GM18498 (cell line): ENCODE measurements around the gene C2CD4D.

ENCODE experiments used
- ATAC-seq: cut with Tn5 transposase; IDR thresholded peaks from one replicate; pipeline ENCODE4 v1.9.1; 2021; ENCODE audit warnings: mild to moderate bottlenecking, moderate library complexity; ENCODE audit not compliant: unreplicated experiment

C2CD4D gene

DNA sequence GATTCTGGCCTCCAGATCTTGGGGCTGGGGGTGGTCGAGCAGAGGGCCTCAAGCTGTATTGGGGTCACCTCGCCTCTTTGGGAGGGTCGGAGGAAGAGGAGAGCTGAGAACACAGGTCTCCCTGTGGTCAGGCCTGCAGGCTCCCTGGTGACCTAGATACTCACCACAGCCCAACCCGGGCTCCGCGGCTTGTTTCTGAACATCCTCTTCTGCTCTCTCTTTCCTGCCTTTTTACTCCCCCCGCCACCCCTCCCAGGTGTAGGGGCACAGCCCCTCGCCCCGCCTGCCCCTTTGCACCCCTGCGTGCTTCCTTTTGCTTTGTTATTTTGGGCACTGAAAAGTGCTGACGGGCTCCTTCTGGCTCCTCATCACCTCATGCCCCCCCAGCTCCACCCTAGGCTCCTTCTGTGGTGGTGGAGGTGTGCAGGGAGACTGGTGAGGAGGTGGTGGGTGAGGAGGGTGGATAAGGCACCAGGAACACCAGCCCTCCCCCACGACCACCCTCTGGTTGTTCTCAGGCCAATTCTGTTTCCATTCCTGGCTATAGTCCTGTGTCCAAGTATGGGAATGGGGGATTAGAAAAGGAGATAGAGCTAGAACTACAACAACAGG, 23.8 kb downstream of the C2CD4D start:
- ATAC-seq = no peak

- no peak for ATAC-seq
Observed at GRCh38 chr1:151814971-151815545, 24.6 kb downstream of the C2CD4D start.

DNA sequence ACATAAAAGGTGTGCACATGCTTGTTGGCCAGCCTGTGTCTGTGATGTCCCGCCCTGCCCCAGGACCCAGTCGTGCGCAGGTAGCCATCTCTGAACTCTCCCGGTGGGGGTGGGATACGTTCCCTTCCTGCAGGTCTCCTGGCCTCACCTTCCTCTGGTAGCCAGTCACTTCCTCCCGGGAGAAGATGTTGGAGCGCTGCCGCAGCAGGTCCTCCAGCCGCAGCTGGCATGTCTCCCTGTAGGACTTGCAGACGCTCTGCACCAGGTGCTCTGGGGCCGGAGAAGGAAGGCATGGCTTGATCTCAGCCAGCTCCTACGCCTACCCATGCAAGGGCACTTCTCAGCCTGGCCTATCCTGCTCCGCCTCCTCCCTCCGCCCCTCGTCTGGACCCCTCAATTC, 25.2 kb downstream of the C2CD4D start:
- no peak for ATAC-seq

DNA sequence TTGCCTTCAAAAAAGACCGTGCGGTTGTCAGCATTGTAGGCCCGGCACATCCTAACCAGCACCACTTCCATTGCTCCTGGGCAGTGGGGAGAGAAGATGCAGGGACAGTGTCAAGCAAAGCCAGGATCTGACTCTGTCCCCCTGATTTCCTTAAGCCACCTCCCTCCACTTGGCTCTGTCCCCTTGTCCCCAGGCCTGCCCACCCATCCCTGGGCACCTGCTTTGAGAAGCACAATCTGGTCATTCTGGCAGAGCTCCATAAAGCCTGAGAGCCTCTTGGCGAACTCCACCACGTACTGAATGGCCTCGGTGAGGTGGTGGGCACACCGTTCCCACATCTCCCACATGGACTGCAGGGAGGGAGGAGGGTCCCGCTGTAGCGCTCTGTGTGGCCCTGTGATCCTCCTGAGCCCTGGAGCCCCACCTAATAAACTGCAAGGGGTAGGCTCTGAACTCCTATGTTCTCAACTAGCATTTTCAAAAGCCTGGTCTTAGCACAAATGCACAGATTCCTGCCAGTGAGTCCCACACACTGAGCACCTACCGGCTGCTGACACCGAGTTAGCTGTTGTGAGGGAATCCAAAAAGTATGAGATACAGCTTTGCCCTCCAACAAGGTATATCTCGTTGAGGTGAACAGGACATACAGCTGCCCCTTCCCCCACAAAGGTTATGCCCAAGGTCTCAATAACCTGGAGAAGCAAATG, 26.2 kb downstream of the C2CD4D start:
- ATAC-seq = no peak

- no peak for ATAC-seq
Observed at GRCh38 chr1:151811181-151811580, 28.4 kb downstream of the C2CD4D start.

GRCh38 chr1:151809985-151810556, 29.5 kb downstream of the C2CD4D start:
- ATAC-seq = no peak

- ATAC-seq = no peak
Observed at GRCh38 chr1:151809290-151809984, 30.2 kb downstream of the C2CD4D start.

DNA sequence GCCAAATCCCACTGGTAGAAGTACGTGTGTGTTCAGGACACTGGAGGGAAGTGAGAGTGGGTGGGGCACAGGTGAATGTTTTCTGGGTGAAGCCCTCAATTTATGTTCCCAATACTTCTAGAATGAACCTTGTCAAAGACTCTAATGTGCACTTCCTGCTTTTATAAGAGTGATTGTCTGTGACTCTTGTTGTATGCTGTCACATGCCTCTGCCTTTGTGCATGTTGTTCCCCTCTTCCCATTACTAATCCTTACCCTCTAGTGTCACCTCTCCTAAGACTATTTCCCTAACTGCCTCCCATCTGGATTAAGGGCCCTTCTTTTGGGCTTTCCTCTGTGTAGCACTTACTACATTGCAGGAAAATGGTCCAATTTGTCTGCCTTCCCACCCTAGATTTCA, 31.9 kb downstream of the C2CD4D start:
- no peak for ATAC-seq

DNA sequence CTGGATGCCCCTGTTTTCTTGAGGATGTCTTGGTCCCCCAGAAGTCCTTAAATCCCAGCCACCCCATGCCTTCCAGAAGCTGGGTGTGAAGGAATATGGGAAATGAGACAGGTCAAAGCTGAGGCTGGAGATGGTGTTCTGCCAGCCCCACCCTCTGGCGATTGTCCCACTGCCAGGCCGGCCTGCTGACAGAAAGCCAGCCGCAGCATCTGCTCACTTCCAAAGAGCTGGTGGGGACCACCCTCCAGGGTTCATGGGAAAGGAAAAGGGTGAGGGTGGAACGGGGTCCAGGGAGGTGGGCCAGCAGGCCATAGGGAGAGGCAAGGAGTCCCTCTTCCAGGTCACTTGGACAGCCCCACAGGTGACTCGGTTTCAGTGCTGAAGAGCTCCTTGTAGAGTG, 32.5 kb downstream of the C2CD4D start:
- no peak for ATAC-seq

DNA sequence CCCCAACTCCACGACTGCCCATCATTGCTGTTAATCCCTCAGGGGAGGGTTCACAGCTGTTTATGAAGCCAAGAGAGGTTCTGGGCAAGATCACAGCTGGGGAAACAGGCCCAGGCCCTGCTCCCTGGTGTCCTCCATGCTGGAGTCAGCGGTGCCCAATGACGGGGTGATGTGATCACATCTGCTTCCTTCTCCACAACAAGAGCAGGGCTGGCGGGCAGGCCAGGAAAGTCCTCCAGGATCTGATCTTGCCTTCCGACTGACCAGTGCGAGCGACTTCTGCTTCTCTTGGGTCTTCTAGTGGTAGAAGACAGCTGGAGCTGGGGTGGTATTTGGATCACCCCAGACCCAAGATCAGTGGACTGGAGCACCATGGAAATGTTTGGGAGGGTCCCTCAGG, 33.5 kb downstream of the C2CD4D start:
- ATAC-seq = no peak

GRCh38 chr1:151805066-151805820, 34.4 kb downstream of the C2CD4D start, which contains the start of gene LINGO4:
Gene LINGO4, minus strand, starts transcription at chr1:151805419. Its CDS starts 2,715 bp downstream, at chr1:151802704.
- ATAC-seq = no peak

- no peak for ATAC-seq
Observed at GRCh38 chr1:151803915-151804314, 35.7 kb downstream of the C2CD4D start.

DNA sequence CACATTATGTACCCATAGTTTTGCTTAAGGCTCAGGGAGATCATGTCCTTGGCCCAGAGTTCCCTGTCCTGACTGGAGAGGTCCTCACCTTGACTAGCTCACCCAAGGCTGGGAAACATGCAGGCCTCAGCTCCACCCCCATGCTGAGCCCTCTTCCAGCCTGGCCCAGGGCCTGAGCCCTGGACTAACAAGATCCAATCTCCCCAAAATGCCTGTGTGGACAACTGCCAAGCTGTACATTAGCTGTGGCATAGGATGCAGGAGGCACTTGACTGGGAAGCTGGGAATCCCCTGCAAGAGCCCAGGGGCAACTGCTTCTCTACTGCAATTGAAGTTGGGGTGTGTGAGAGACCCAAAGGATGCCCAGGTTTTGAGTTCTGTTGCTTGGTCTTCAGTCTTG, 36.5 kb downstream of the C2CD4D start:
- ATAC-seq = no peak

GRCh38 chr1:151802372-151802771, 37.2 kb downstream of the C2CD4D start:
- no peak for ATAC-seq

- no peak for ATAC-seq
Observed at GRCh38 chr1:151801846-151802245, 37.8 kb downstream of the C2CD4D start.

GRCh38 chr1:151801310-151801820, 38.3 kb downstream of the C2CD4D start:
- no peak for ATAC-seq

DNA sequence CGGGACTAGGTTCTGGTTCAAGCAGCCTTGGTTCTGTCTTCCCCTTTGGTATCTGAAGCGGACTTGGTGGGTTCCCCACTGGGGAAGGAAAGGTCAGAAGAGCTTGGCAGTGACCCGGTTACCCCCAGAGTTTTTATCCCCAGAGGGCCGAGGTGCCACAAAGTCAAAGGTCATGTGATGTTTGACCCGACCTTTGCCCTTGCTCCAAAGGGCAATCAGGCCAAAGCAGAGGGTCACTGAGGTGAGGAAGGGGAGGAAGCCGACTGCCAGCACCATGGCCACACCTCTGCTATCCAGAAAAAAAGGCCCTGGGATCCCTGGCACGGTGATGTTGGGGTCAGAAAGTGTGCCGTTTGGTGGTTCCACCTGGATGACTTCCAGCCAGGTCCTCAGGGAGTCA, 38.8 kb downstream of the C2CD4D start:
- no peak for ATAC-seq

GRCh38 chr1:151799179-151800022, 40.2 kb downstream of the C2CD4D start:
- ATAC-seq = no peak

- no peak for ATAC-seq
Observed at GRCh38 chr1:151798571-151798970, 41.0 kb downstream of the C2CD4D start.
